Endothelial cell of umbilical vein (primary cell): ENCODE data around the gene LIPG. TPM values are rescaled to one million over a fixed set of nuclear protein-coding genes. Genes with fewer than 3 reads are reported as not detected.

Experiments used
- BruUV-seq: library from RNA; stranded (reverse); fragments of 400-500 nt; replicated peaks from 2 replicates; lab custom pipeline; 2021; lab: Mats Ljungman, UMichigan
- CTCF ChIA-PET: fragments of 300-600, 350-600 bp; sonication (Branson Sonifier 250); formaldehyde crosslinking; loops from one replicate; lab custom pipeline; 2021; ENCODE audit warnings: antibody characterized with exemption, inconsistent platforms; lab: Charles Lee
- POLR2A ChIA-PET: fragments of 300-600, 350-600 bp; sonication (Branson Sonifier 250); formaldehyde crosslinking; loops from one replicate; lab custom pipeline; 2021; ENCODE audit warnings: antibody characterized with exemption, inconsistent platforms; lab: Charles Lee
- DNase-seq: peaks from one replicate; pipeline ENCODE4 v3.0.0-alpha.2; 2011; ENCODE audit warnings: low read depth, low spot score
- FAIRE-seq: peaks from 2 replicates; lab custom pipeline; 2011; peaks lifted over from hg19 to GRCh38; lab: Jason Lieb, UNC
- H2AFZ ChIP-seq: 2 replicates; pipeline ENCODE4 v1.6.0; 2012; ENCODE audit warnings: low read depth, low read length, control low read depth, inconsistent platforms
- H3K27ac ChIP-seq: 2 replicates; pipeline ENCODE4 v1.5.1; 2011; ENCODE audit warnings: low read depth, mild to moderate bottlenecking, control low read depth, low read length, moderate library complexity; ENCODE audit not compliant: insufficient read depth
- H3K27me3 ChIP-seq, 2 experiments: 2 replicates each; pipeline versions ENCODE4 v1.6.0 to v1.6.1; 2011; ENCODE audit warnings: low read length in 2 of 2, mixed read lengths in 1 of 2; ENCODE audit not compliant: control insufficient read depth in 2 of 2, insufficient read depth in 2 of 2
- H3K36me3 ChIP-seq, 2 experiments: 2 replicates in 1 of 2; 3 replicates in 1 of 2; pipeline ENCODE4 v1.5.1; 2011; ENCODE audit warnings: low read length in 2 of 2, mild to moderate bottlenecking in 1 of 2, moderate library complexity in 1 of 2; ENCODE audit not compliant: control insufficient read depth in 2 of 2, insufficient read depth in 2 of 2; ENCODE audit errors: extremely low read depth in 1 of 2
- H3K4me1 ChIP-seq: 3 replicates; pipeline ENCODE4 v1.5.1; 2011; ENCODE audit warnings: mild to moderate bottlenecking, low read length; ENCODE audit not compliant: control insufficient read depth, insufficient read depth; ENCODE audit errors: extremely low read depth
- H3K4me2 ChIP-seq: 2 replicates; pipeline ENCODE4 v1.6.1; 2011; ENCODE audit warnings: low read length, control low read depth, mixed read lengths; ENCODE audit not compliant: insufficient read depth
- H3K4me3 ChIP-seq, 3 experiments: fragments of 200-600 bp in 1 of 3; sonication (generic), shearing (Covaris generic) in 1 of 3; replicated peaks in 1 of 3; 2 replicates each; pipeline ENCODE4 v1.5.1; 2011 to 2016; ENCODE audit warnings: control low read depth in 3 of 3, low read length in 3 of 3, mild to moderate bottlenecking in 2 of 3, inconsistent platforms in 1 of 3, low read depth in 1 of 3, moderate library complexity in 1 of 3; ENCODE audit not compliant: insufficient read depth in 1 of 3
- H3K79me2 ChIP-seq: 2 replicates; pipeline ENCODE4 v1.6.0; 2012; ENCODE audit warnings: low read length, inconsistent platforms; ENCODE audit not compliant: control insufficient read depth, insufficient read depth
- H3K9ac ChIP-seq: replicated peaks from 2 replicates; pipeline ENCODE3; 2011; ENCODE audit warnings: low read length, control low read depth; ENCODE audit not compliant: insufficient read depth; ENCODE audit errors: extremely low read depth
- H3K9me1 ChIP-seq: replicated peaks from 3 replicates; pipeline ENCODE4 v1.6.0; 2011; ENCODE audit warnings: mild to moderate bottlenecking, low read length; ENCODE audit not compliant: control insufficient read depth, insufficient read depth; ENCODE audit errors: extremely low read depth
- H3K9me3 ChIP-seq: replicated peaks from 2 replicates; pipeline ENCODE4 v1.5.1; 2012; ENCODE audit warnings: low read length, inconsistent platforms; ENCODE audit not compliant: control insufficient read depth, insufficient read depth
- H4K20me1 ChIP-seq: replicated peaks from 2 replicates; pipeline ENCODE3; 2011; ENCODE audit warnings: mild to moderate bottlenecking, low read length; ENCODE audit not compliant: control insufficient read depth, insufficient read depth; ENCODE audit errors: extremely low read depth
- CTCF ChIP-seq, 2 donors: IDR thresholded peaks; 1 replicate in 1 of 2; 2 replicates in 1 of 2; pipeline ENCODE4 v1.5.1; 2011; ENCODE audit warnings: low read length in 2 of 2, mild to moderate bottlenecking in 2 of 2, moderate library complexity in 2 of 2, control low read depth in 1 of 2, inconsistent platforms in 1 of 2, low read depth in 1 of 2; ENCODE audit not compliant: insufficient read depth in 1 of 2; ENCODE audit errors: extremely low read depth in 1 of 2
- EZH2 ChIP-seq: IDR thresholded peaks from 2 replicates; pipeline ENCODE4 v1.6.1; 2012; ENCODE audit warnings: borderline replicate concordance, low read depth, mild to moderate bottlenecking, moderate library complexity, low read length, inconsistent platforms; ENCODE audit not compliant: severe bottlenecking
- FOS ChIP-seq: IDR thresholded peaks from 2 replicates; pipeline ENCODE4 v1.6.1; 2011; ENCODE audit warnings: mild to moderate bottlenecking, low read length, moderate library complexity, borderline replicate concordance; ENCODE audit not compliant: insufficient read depth
- GATA2 ChIP-seq: IDR thresholded peaks from 2 replicates; pipeline ENCODE4 v1.7.0; 2011; ENCODE audit warnings: low read depth, mild to moderate bottlenecking, moderate library complexity, mixed read lengths, low read length; ENCODE audit not compliant: insufficient read length, insufficient read depth
- JUN ChIP-seq: IDR thresholded peaks from 2 replicates; pipeline ENCODE4 v1.6.1; 2011; ENCODE audit warnings: borderline replicate concordance, low read depth; ENCODE audit not compliant: insufficient read length, insufficient read depth
- MAX ChIP-seq: IDR thresholded peaks from 2 replicates; pipeline ENCODE4 v1.6.1; 2011; ENCODE audit not compliant: insufficient read depth, insufficient read length
- MYC ChIP-seq: IDR thresholded peaks from one replicate; pipeline ENCODE4 v1.6.1; 2011; ENCODE audit warnings: mild to moderate bottlenecking, low read depth, low read length
- POLR2A ChIP-seq: IDR thresholded peaks from 2 replicates; pipeline ENCODE4 v1.6.1; 2012; ENCODE audit warnings: low read depth, mild to moderate bottlenecking, control low read depth, low read length
- POLR2AphosphoS5 ChIP-seq: IDR thresholded peaks from 2 replicates; pipeline ENCODE4 v1.6.1; 2012; ENCODE audit warnings: low read depth, mild to moderate bottlenecking, control low read depth, low read length, moderate library complexity; ENCODE audit not compliant: insufficient read depth
- dilution Hi-C: fragments of 300-500 bp; cut with MboI; formaldehyde crosslinking; loops from one replicate; pipeline ENCODE4 v1.15.0; 2019; ENCODE audit warnings: low sequenced_read_pairs; ENCODE audit not compliant: extremely low pct_ligation_motif_present
- intact Hi-C: fragments of 100-400 bp; cut with micrococcal nuclease; formaldehyde crosslinking; loops from one replicate; pipeline ENCODE4 v1.10.0; 2022
- polyA plus RNA-seq, 4 experiments: library from polyadenylated mRNA; depleted of rRNA in 3 of 4; stranded (reverse) in 3 of 4; unstranded in 1 of 4; fragments of >200 nt; gene quantifications; 2 replicates each; pipeline versions ENCODE4 v1.2.1 to v1.2.3, GENCODE V29; 2011 to 2012; ENCODE audit warnings: missing spikeins in 1 of 4
- total RNA-seq: library from RNA; stranded (reverse); gene quantifications from 2 replicates; pipeline ENCODE4 v1.2.3, GENCODE V29; 2021

The LIPG gene
- total and polyA plus RNA-seq, 2 donors (not counting 3 experiments of a cell fraction or from before 2014, with no cell fraction given) = 80.6 to 86.3 TPM

DNA sequence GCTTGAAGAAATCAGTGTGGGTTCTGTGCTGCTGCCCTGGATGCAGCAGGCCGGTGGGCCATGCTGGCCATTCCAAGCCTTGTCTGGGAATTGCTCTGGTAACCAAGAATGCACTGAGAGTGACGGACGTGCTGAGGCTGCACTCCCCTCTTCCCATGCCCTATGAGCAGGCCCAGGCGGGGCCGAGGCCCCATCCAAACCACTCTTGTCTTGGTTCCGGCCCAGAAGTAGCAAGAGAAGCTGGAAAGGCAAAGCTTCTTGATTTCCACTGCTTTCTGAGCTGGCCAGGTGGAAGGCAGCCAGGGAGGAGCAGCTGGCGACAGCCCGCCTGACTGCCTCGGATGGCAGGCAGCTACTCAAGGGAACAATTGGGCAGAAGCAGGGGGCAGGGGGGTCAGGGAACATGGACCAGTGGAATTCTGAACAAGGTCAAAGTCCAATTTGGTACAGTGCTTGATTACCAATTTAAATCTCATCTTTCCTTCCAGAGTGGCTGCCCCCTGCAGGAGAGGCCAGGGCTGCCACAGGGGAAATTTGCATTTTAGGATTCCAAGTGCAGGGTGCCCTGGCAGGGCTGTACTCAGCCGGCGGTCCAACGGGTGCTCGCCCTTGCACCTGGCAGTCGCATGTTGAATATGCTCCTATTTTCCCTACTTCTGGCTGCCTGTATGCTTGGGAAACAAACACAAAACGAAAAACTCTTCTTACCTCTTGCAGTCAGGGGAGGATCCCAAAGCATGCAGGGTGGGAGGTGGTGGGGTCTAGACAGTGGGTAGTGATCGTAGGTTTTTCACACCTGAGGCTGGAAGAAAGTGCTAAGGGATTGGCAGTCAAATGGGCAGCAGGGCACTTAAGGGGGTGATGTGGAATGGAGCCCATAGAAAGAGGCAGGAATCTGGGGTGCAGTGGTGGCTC is 67.3 kb downstream of the LIPG start:
- no peaks in the 10 kb centered on the region for H4K20me1 ChIP-seq
- H3K79me2 ChIP-seq = no peaks in the 10 kb centered on the region
- POLR2A ChIA-PET = no interaction called here
- H3K4me1 ChIP-seq = no peaks in the 10 kb centered on the region
- H3K9me1 ChIP-seq = no peaks in the 10 kb centered on the region
- CTCF ChIA-PET = interaction anchor here (0.9 to 1.3 kb wide), 2 partner anchors 11 to 98 kb away, joined by 4 read pairs; no protein-coding TSS in a partner anchor
- no peak overlapping the region for H3K27ac ChIP-seq
- H3K4me3 ChIP-seq = no peak overlapping the region
- dilution Hi-C loops = no loop called here
- DNase-seq (no peak), FAIRE-seq (peak; percentile 15)
- H3K9me3 ChIP-seq = no peaks in the 10 kb centered on the region
- no peak overlapping the region for H3K9ac ChIP-seq
- H3K4me2 ChIP-seq = no peak overlapping the region
- no peak overlapping the region for H2AFZ ChIP-seq
- TF ChIP-seq POLR2A (no peak), MAX (no peak), POLR2AphosphoS5 (no peak), JUN (no peak)
- H3K36me3 ChIP-seq = no peaks in the 10 kb centered on the region
- intact Hi-C loops = no loop called here
- no TSS peak for BruUV-seq
- peaks cover 0 to 3% of the 10 kb centered on the region in 2 experiments for H3K27me3 ChIP-seq

DNA sequence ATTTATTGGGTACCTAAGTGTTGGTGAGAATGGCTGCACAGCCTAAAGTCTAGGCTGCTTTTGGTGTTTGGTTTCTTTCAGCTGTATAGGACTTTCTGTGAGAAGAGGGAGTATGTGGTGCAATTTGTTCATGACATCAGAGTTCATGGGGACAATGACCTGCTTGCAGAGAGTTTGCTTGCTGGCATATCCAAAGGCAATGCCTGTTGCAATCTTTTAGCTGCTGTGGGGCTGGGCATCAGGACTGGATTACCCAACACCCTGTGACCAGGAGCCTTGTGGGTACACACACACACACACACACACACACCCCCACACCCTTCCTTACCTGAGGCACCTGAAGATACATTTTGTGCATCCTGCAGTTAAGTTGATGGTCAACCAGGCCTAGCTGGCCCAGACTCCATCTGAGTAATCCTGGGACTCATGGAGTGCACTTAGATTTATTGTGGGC is 68.4 kb downstream of the LIPG start:
- Histone ChIP-seq H3K79me2 (no peaks in the 10 kb centered on the region), H3K27me3 (peaks cover 0 to 3% of the 10 kb centered on the region in 2 experiments), H4K20me1 (no peaks in the 10 kb centered on the region), H2AFZ (no peak overlapping the region), H3K4me1 (no peaks in the 10 kb centered on the region), H3K27ac (no peak overlapping the region), H3K36me3 (no peaks in the 10 kb centered on the region), H3K4me2 (no peak overlapping the region), H3K9me3 (no peaks in the 10 kb centered on the region), H3K9ac (no peak overlapping the region), H3K4me3 (no peak overlapping the region), H3K9me1 (no peaks in the 10 kb centered on the region)
- TF ChIP-seq FOS (no peak), CTCF (IDR thresholded peaks at IDR 0.05; ENCODE audit: extremely low read depth in 1 of 2, insufficient read depth in 1 of 2, low read depth in 1 of 2, low read length in 2 of 2) (no peak), POLR2A (no peak), EZH2 (no peak), GATA2 (no peak), POLR2AphosphoS5 (no peak), MYC (no peak), MAX (no peak), JUN (no peak)
- dilution Hi-C loops (no loop called here), intact Hi-C loops (no loop called here)
- no TSS peak for BruUV-seq
- no peak for DNase-seq
- ChIA-PET POLR2A (no interaction called here), CTCF (interaction anchor here (0.7 kb wide), 1 partner anchor 11 kb away, joined by 3 read pairs; no protein-coding TSS in a partner anchor)
- FAIRE-seq = no peak
